Esophagus squamous epithelium (tissue), 5 donors: ENCODE results near the gene PANX2. TPM values are rescaled to one million over a fixed set of nuclear protein-coding genes. Genes with fewer than 3 reads are reported as not detected.

Source experiments
- DNase-seq: peaks from one replicate; lab custom pipeline; 2025; lab: John Stamatoyannopoulos, UW
- H3K27ac ChIP-seq, 4 donors: fragments of 200-600 bp; sonication (generic); one replicate each; pipeline ENCODE4 v1.5.1; 2016 to 2019; ENCODE audit warnings: mild to moderate bottlenecking in 1 of 4
- H3K27me3 ChIP-seq, 4 donors: fragments of 200-600 bp; sonication (generic); 1 replicate in 3 of 4; 2 replicates in 1 of 4; pipeline versions ENCODE4 v1.5.1 to v1.6.0; 2017 to 2021; ENCODE audit warnings: antibody characterized with exemption in 1 of 4
- H3K36me3 ChIP-seq, 3 donors: fragments of 200-600 bp; sonication (generic); one replicate each; pipeline ENCODE4 v1.5.1; 2016 to 2019
- H3K4me1 ChIP-seq, 3 donors: fragments of 200-600 bp; sonication (generic); one replicate each; pipeline ENCODE4 v1.5.1; 2017 to 2019
- H3K4me3 ChIP-seq, 4 donors: fragments of 200-600 bp; sonication (generic); 1 replicate in 3 of 4; 2 replicates in 1 of 4; pipeline ENCODE4 v1.5.1; 2016 to 2019; ENCODE audit warnings: mild to moderate bottlenecking in 2 of 4, moderate library complexity in 1 of 4
- H3K9me3 ChIP-seq, 3 donors: fragments of 200-600 bp; sonication (generic); one replicate each; pipeline ENCODE4 v1.5.1; 2016 to 2019
- CTCF ChIP-seq, 6 experiments: fragments of 450-650 bp in 4 of 6; fragments of 200-600 bp in 2 of 6; sonication (generic) in 2 of 6; IDR thresholded peaks; one replicate each; pipeline ENCODE4 v1.5.1; 2016 to 2019; ENCODE audit warnings: antibody characterized with exemption in 6 of 6, mild to moderate bottlenecking in 4 of 6, moderate library complexity in 4 of 6
- POLR2A ChIP-seq, 4 donors: fragments of 450-650 bp; IDR thresholded peaks; one replicate each; pipeline ENCODE4 v1.6.1; 2017; ENCODE audit warnings: antibody characterized with exemption in 4 of 4, mild to moderate bottlenecking in 4 of 4, moderate library complexity in 3 of 4
- WGBS, 2 donors: methylation state at CpG; one replicate each; pipeline ENCODE4 v1.1.5; 2018; 5-methylcytosine and 5-hydroxymethylcytosine counted together
- intact Hi-C: fragments of 100-400 bp; cut with DNase I; formaldehyde crosslinking; loops from one replicate; pipeline ENCODE4 v1.15.0; 2022
- total RNA-seq, 4 donors: library from RNA; depleted of rRNA; stranded (reverse); fragments of >200 nt; gene quantifications; one replicate each; pipeline ENCODE4 v1.1.0, GENCODE V29; 2016
- donor health status: DM: yes; HTN: yes; CAD: no.

The PANX2 gene
- total RNA-seq, 4 donors from 2014 or later, result 1.6 to 4.5 (median 3.4) TPM

DNA sequence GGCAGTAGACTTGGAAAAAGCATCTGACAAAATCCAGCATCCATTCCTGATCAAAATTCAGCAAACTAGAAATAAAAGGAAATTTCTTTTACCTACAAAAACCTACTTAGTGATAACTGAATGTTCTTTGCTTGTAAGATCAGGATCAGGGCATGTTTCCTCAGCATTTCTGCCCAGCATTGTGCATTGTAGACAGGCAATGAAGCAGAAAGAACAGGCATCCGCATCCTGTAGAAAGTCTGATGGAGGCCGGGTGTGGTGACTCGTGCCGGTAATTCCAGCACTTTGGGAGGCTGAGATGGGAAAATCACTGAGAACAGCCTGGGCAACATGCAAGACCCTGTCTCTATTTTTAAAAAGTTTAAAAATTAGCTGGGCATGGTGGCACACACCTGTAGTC is 32.5 kb upstream of the PANX2 start:
- no peak for DNase-seq
- Histone ChIP-seq H3K4me3 (no peak overlapping the region), H3K36me3 (no peaks in the 10 kb centered on the region), H3K4me1 (peaks cover 0 to 15% (median 0%) of the 10 kb centered on the region in 3 donors), H3K27me3 (peaks cover 0 to 14% (median 0%) of the 10 kb centered on the region in 4 donors), H3K9me3 (no peaks in the 10 kb centered on the region), H3K27ac (no peak overlapping the region)
- 28 to 57% methylated on average over 4 of the region's 4 CpGs for WGBS, 2 donors
- TF ChIP-seq POLR2A (IDR thresholded peaks at IDR 0.05), result no peak
- TF ChIP-seq CTCF (IDR thresholded peaks at IDR 0.05), result no peak
- intact Hi-C loops, result no loop called here

DNA sequence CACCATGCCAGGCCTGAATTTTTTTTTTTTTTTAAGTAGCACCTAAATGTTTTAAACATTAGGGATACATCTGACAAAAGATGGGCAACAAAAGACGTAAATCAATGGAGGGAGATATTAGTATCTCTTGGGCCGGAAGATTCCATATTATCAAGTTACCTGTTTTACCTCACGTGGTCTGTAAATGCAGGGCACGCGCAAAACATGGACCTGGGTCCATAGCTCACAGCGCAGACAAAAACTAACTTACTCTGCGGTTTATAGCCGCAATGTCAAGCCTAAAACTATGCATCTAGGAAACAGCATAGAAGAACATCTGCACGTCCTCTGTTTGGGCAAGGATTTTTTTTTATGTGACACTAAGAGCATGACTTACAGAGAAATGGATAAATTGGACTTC is 31.5 kb upstream of the PANX2 start:
- Histone ChIP-seq H3K27ac (no peak overlapping the region), H3K4me3 (no peak overlapping the region), H3K27me3 (peaks cover 0 to 17% (median 0%) of the 10 kb centered on the region in 4 donors), H3K9me3 (no peaks in the 10 kb centered on the region), H3K4me1 (peaks cover 0 to 15% (median 0%) of the 10 kb centered on the region in 3 donors), H3K36me3 (no peaks in the 10 kb centered on the region)
- no peak for DNase-seq
- intact Hi-C loops, result no loop called here
- no peak for TF ChIP-seq POLR2A (IDR thresholded peaks at IDR 0.05)
- no peak for TF ChIP-seq CTCF (IDR thresholded peaks at IDR 0.05)
- WGBS, 2 donors, result 86 to 87% methylated on average over 7 to 9 of the region's 9 CpGs

DNA sequence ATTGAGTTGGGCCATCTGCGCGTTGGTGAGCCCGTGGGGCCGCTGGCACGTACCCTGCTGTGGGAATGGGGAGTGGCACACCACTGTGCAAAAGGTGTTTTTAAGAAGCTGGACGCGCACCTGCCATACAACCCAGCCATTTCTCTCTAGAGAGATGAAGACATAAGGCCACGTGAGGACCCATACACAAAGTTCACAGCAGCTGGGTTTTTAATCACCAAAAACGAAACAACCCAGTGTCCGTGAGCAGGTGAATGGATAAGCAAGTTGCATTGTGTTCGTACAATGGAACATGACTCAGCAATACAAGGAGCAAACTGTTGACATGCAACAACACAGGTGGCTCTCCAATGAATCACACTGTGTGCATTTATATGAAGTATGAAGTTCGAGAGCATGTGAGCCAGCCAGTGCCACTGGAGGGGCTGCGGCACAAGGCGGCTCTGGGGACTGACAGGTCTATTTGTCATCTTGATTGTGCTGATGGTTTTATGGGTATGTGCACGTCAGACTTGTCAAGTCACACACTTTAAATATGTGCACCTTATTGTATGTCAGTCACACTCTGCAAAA is 30.6 kb upstream of the PANX2 start:
- Histone ChIP-seq H3K9me3 (no peaks in the 10 kb centered on the region), H3K27ac (no peak overlapping the region), H3K4me1 (peaks cover 0 to 15% (median 0%) of the 10 kb centered on the region in 3 donors), H3K36me3 (no peaks in the 10 kb centered on the region), H3K4me3 (no peak overlapping the region), H3K27me3 (peaks cover 0 to 20% (median 0%) of the 10 kb centered on the region in 4 donors)
- WGBS, 2 donors, result 43 to 60% methylated on average over 15 of the region's 15 CpGs
- no peak for DNase-seq
- intact Hi-C loops, result no loop called here
- no peak for TF ChIP-seq CTCF (IDR thresholded peaks at IDR 0.05)
- TF ChIP-seq POLR2A (IDR thresholded peaks at IDR 0.05), result no peak

DNA sequence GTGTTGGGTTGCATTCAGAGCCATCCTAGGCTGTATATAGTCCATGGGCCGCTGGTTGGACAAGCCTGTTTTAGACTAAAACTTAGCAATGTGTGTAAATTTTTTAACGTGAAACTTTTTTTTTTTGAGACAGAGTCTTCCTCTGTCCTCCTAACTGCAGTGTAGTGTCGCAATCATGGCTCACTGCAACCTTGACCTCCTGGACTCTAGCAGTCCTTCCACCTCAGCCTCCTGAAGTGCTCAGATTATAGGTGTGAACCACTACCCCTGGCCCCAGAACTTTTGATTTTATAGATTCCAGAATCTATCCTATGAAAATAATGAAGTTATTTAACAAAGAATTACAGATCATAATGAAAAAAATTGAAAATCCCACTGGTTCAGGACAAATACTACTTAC is 29.9 kb upstream of the PANX2 start:
- DNase-seq, result no peak
- Histone ChIP-seq H3K27me3 (peaks cover 0 to 21% (median 0%) of the 10 kb centered on the region in 4 donors), H3K4me3 (no peak overlapping the region), H3K36me3 (no peaks in the 10 kb centered on the region), H3K4me1 (peaks cover 0 to 15% (median 0%) of the 10 kb centered on the region in 3 donors), H3K9me3 (no peaks in the 10 kb centered on the region), H3K27ac (no peak overlapping the region)
- intact Hi-C loops, result no loop called here
- WGBS, 2 donors, result 68 to 79% methylated on average over 3 of the region's 3 CpGs
- TF ChIP-seq CTCF (IDR thresholded peaks at IDR 0.05) (no peak), POLR2A (IDR thresholded peaks at IDR 0.05) (no peak)

GRCh38 chr22:50141462-50141861 is 29.1 kb upstream of the PANX2 start:
- no peak for DNase-seq
- 67 to 77% methylated on average over 6 of the region's 6 CpGs for WGBS, 2 donors
- intact Hi-C loops, result no loop called here

More at GRCh38 chr22:50141462-50141861, 29.1 kb upstream of the PANX2 start:
- Histone ChIP-seq H3K27ac (no peak overlapping the region), H3K36me3 (no peaks in the 10 kb centered on the region), H3K4me3 (no peak overlapping the region), H3K9me3 (no peaks in the 10 kb centered on the region), H3K4me1 (peaks cover 0 to 18% (median 0%) of the 10 kb centered on the region in 3 donors), H3K27me3 (peaks cover 0 to 30% (median 0%) of the 10 kb centered on the region in 4 donors)
- no peak for TF ChIP-seq POLR2A (IDR thresholded peaks at IDR 0.05)
- no peak for TF ChIP-seq CTCF (IDR thresholded peaks at IDR 0.05)
